Testis (tissue), 3 donors: ENCODE data around the gene TLCD5. TPM values are rescaled to one million over a fixed set of nuclear protein-coding genes. Genes with fewer than 3 reads are reported as not detected.

Experiments used
- DNase-seq: peaks from one replicate; pipeline ENCODE4 v3.0.0-alpha.2; 2019
- H3K27ac ChIP-seq, 2 donors: fragments of 200-600 bp; sonication (generic); one replicate each; pipeline ENCODE4 v1.5.1; 2019
- H3K27me3 ChIP-seq: fragments of 200-600 bp; sonication (generic); one replicate; pipeline ENCODE4 v1.5.1; 2019
- H3K36me3 ChIP-seq: fragments of 200-600 bp; sonication (generic); one replicate; pipeline ENCODE4 v1.5.1; 2017; ENCODE audit warnings: low read depth; ENCODE audit errors: missing control alignments
- H3K4me1 ChIP-seq: fragments of 200-600 bp; sonication (generic); one replicate; pipeline ENCODE4 v1.5.1; 2019
- H3K4me3 ChIP-seq, 2 donors: fragments of 200-600 bp; sonication (generic); one replicate each; pipeline ENCODE4 v1.5.1; 2017 to 2019
- H3K9me3 ChIP-seq: fragments of 200-600 bp; sonication (generic); one replicate; pipeline ENCODE4 v1.5.1; 2017
- CTCF ChIP-seq, 3 experiments: fragments of 450-650 bp in 2 of 3; fragments of 200-600 bp in 1 of 3; sonication (generic) in 1 of 3; IDR thresholded peaks; one replicate each; pipeline ENCODE4 v1.5.1; 2016 to 2019; ENCODE audit warnings: antibody characterized with exemption in 3 of 3, mild to moderate bottlenecking in 2 of 3, moderate library complexity in 1 of 3
- POLR2A ChIP-seq: fragments of 450-650 bp; IDR thresholded peaks from one replicate; pipeline ENCODE4 v1.6.1; 2017; ENCODE audit warnings: antibody characterized with exemption, mild to moderate bottlenecking, moderate library complexity
- WGBS, 2 donors: methylation state at CpG; one replicate each; pipeline ENCODE4 v1.1.5; 2018; 5-methylcytosine and 5-hydroxymethylcytosine counted together
- intact Hi-C: fragments of 100-400 bp; cut with DNase I; formaldehyde crosslinking; loops from one replicate; pipeline ENCODE4 v1.15.1; 2023; ENCODE audit warnings: low total_unique reads
- polyA plus RNA-seq: library from polyadenylated mRNA; stranded (reverse); fragments of 350-450 nt; fragmentation: Illumina TruSeq; extraction: RNeasy Lipid Tissue Mini Kit (QIAGEN cat#74804); gene quantifications from one replicate; pipeline ENCODE4 v1.2.3, GENCODE V29; 2014; ENCODE audit warnings: low read depth, low replicate concordance; ENCODE audit not compliant: insufficient read depth
- total RNA-seq, 2 donors: library from RNA; depleted of rRNA; stranded (reverse); fragments of >200 nt; gene quantifications; one replicate each; pipeline ENCODE4 v1.2.3, GENCODE V29; 2016

Gene TLCD5
- total and polyA plus RNA-seq, 3 donors from 2014 or later: 7.9 to 14.0 (median 12.6) TPM

- Histone ChIP-seq H3K27ac (no peak overlapping the region), H3K27me3 (no peaks in the 10 kb centered on the region), H3K4me3 (no peak overlapping the region), H3K4me1 (peaks cover 10% of the 10 kb centered on the region), H3K36me3 (no peaks in the 10 kb centered on the region), H3K9me3 (no peaks in the 10 kb centered on the region)
- intact Hi-C loops: no loop called here
- DNase-seq: no peak
- TF ChIP-seq CTCF (IDR thresholded peaks at IDR 0.05) (no peak), POLR2A (no peak)
These were observed 25.5 kb downstream of the TLCD5 start for GRCh38 chr11:120350637-120351036.

- Histone ChIP-seq H3K27me3 (no peaks in the 10 kb centered on the region), H3K27ac (no peak overlapping the region), H3K36me3 (no peaks in the 10 kb centered on the region), H3K4me3 (no peak overlapping the region), H3K9me3 (no peaks in the 10 kb centered on the region), H3K4me1 (peaks cover 4% of the 10 kb centered on the region)
- 77 to 88% methylated on average over 6 of the region's 6 CpGs for WGBS, 2 donors
- intact Hi-C loops: no loop called here
- no peak for DNase-seq
- TF ChIP-seq CTCF (IDR thresholded peaks at IDR 0.05) (no peak), POLR2A (no peak)
These were observed 27.3 kb downstream of the TLCD5 start for GRCh38 chr11:120352405-120352804.

GRCh38 chr11:120354068-120354467 lies 29.0 kb downstream of the TLCD5 start:
- no peaks in the 10 kb centered on the region for H3K9me3 ChIP-seq
- WGBS, 2 donors: 57 to 58% methylated on average over 1 of the region's 1 CpG
- H3K27ac ChIP-seq: no peak overlapping the region
- no peak for DNase-seq
- intact Hi-C loops: no loop called here
- no peaks in the 10 kb centered on the region for H3K36me3 ChIP-seq
- no peak overlapping the region for H3K4me3 ChIP-seq
- no peaks in the 10 kb centered on the region for H3K27me3 ChIP-seq
- TF ChIP-seq POLR2A: no peak
- TF ChIP-seq CTCF (IDR thresholded peaks at IDR 0.05): no peak
- H3K4me1 ChIP-seq: no peaks in the 10 kb centered on the region

GRCh38 chr11:120354779-120355178 lies 29.7 kb downstream of the TLCD5 start:
- intact Hi-C loops: no loop called here
- 82 to 88% methylated on average over 6 of the region's 6 CpGs for WGBS, 2 donors
- DNase-seq: no peak

More at GRCh38 chr11:120354779-120355178, 29.7 kb downstream of the TLCD5 start:
- Histone ChIP-seq H3K4me1 (no peaks in the 10 kb centered on the region), H3K27me3 (no peaks in the 10 kb centered on the region), H3K36me3 (no peaks in the 10 kb centered on the region), H3K4me3 (no peak overlapping the region), H3K27ac (no peak overlapping the region), H3K9me3 (no peaks in the 10 kb centered on the region)
- no peak for TF ChIP-seq CTCF (IDR thresholded peaks at IDR 0.05)
- no peak for TF ChIP-seq POLR2A
